Activated CD4-positive, alpha-beta T cell treated with anti-CD3 and anti-CD28 coated beads, Interleukin-2, amount 50 U/mL, for 4 hours (primary cell): ENCODE measurements around the gene ARHGAP1.

Experiments used
- DNase-seq, 2 experiments: peaks; one replicate each; pipeline ENCODE4 v3.0.0-alpha.2; 2020

Gene ARHGAP1

GRCh38 chr11:46692450-46692849, 8.0 kb downstream of the ARHGAP1 start:
- DNase-seq = no peak

- no peak for DNase-seq
These were observed 9.7 kb downstream of the ARHGAP1 start for GRCh38 chr11:46690702-46691101.

GRCh38 chr11:46686886-46687795, 13.3 kb downstream of the ARHGAP1 start:
- no peak for DNase-seq

- no peak for DNase-seq
These were observed 16.1 kb downstream of the ARHGAP1 start for GRCh38 chr11:46684367-46684766.

GRCh38 chr11:46682773-46683752, 17.4 kb downstream of the ARHGAP1 start:
- DNase-seq = no peak

- DNase-seq = no peak
These were observed 18.6 kb downstream of the ARHGAP1 start for GRCh38 chr11:46681814-46682213.

- DNase-seq = no peak
These were observed 19.6 kb downstream of the ARHGAP1 start for GRCh38 chr11:46680815-46681214.

GRCh38 chr11:46680164-46680760, 20.2 kb downstream of the ARHGAP1 start:
- no peak for DNase-seq

GRCh38 chr11:46679241-46680163, 20.9 kb downstream of the ARHGAP1 start:
- DNase-seq = no peak

- no peak for DNase-seq
These were observed 21.7 kb downstream of the ARHGAP1 start for GRCh38 chr11:46678741-46679130.

GRCh38 chr11:46677991-46678740, 22.3 kb downstream of the ARHGAP1 start:
- no peak for DNase-seq

- DNase-seq = no peak
These were observed 23.2 kb downstream of the ARHGAP1 start for GRCh38 chr11:46677169-46677568.

- DNase-seq = no peak
These were observed 23.8 kb downstream of the ARHGAP1 start for GRCh38 chr11:46676436-46677158.

- no peak for DNase-seq
These were observed 24.5 kb downstream of the ARHGAP1 start for GRCh38 chr11:46675949-46676348.

GRCh38 chr11:46675288-46675851, 25.0 kb downstream of the ARHGAP1 start:
- DNase-seq = no peak

GRCh38 chr11:46674463-46675287, 25.7 kb downstream of the ARHGAP1 start:
- DNase-seq = no peak

GRCh38 chr11:46673713-46674462, 26.5 kb downstream of the ARHGAP1 start:
- DNase-seq = no peak

GRCh38 chr11:46672381-46672839, 28.0 kb downstream of the ARHGAP1 start:
- no peak for DNase-seq
